ENCODE results near the gene SSBP2. TPM values are rescaled to one million over a fixed set of nuclear protein-coding genes. Genes with fewer than 3 reads are reported as not detected.

The SSBP2 gene
- total RNA-seq, 2 experiments from 2014 or later = 48.2 to 50.6 TPM

- Mint-ChIP-seq H3K4me1 (no peaks in the 10 kb centered on the region), H3K4me3 (no peak overlapping the region), H3K27me3 (no peaks in the 10 kb centered on the region), H3K27ac (no peak overlapping the region), H3K36me3 (ENCODE audit: low read depth) (peaks cover 7% of the 10 kb centered on the region), H3K9me3 (no peaks in the 10 kb centered on the region)
- CTCF ChIA-PET = no interaction called here
- no peak for DNase-seq
- POLR2A ChIA-PET = no interaction called here
These were observed 315.9 kb downstream of the SSBP2 start for GRCh38 chr5:81435023-81435422.

GRCh38 chr5:81429985-81430384, 320.9 kb downstream of the SSBP2 start:
- ChIA-PET POLR2A (no interaction called here), CTCF (no interaction called here)

GRCh38 chr5:81429363-81429762, 321.5 kb downstream of the SSBP2 start:
- peaks cover 3% of the 10 kb centered on the region for H3K36me3 Mint-ChIP-seq (ENCODE audit: low read depth)
- POLR2A ChIA-PET = no interaction called here
- CTCF ChIA-PET = interaction anchor here (0.6 kb wide), 1 partner anchor 822 kb away, joined by 3 read pairs; no protein-coding TSS in a partner anchor
- peaks cover 9% of the 10 kb centered on the region for H3K4me1 Mint-ChIP-seq
- DNase-seq = no peak
- no peak overlapping the region for H3K27ac Mint-ChIP-seq
- H3K9me3 Mint-ChIP-seq = no peaks in the 10 kb centered on the region
- no peak overlapping the region for H3K4me3 Mint-ChIP-seq
- no peaks in the 10 kb centered on the region for H3K27me3 Mint-ChIP-seq

More at GRCh38 chr5:81429985-81430384, 320.9 kb downstream of the SSBP2 start:
- Mint-ChIP-seq H3K27me3 (no peaks in the 10 kb centered on the region), H3K9me3 (no peaks in the 10 kb centered on the region), H3K4me1 (peaks cover 9% of the 10 kb centered on the region), H3K27ac (no peak overlapping the region), H3K4me3 (no peak overlapping the region), H3K36me3 (ENCODE audit: low read depth) (peaks cover 7% of the 10 kb centered on the region)
- DNase-seq = no peak

DNA sequence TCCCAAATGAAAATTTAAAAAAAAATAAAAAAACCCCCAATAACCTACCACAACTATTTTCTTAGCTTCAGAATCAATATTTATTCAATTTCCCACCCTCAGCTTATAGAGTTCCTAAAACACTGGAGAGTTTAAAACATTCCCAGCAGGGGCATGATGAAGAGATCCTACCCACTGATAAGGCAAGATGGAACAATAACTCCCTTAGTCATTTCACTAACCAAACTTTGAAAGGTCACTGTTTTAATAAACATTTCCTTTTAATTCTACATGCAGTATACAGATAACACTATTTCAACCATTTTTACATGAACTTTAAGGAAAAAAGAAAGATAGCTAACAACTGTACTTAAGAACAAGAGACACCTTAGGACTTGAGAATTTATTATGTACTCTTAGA, 322.0 kb downstream of the SSBP2 start:
- Mint-ChIP-seq H3K4me1 (peaks cover 9% of the 10 kb centered on the region), H3K4me3 (no peak overlapping the region), H3K27ac (no peak overlapping the region), H3K36me3 (ENCODE audit: low read depth) (peaks cover 1% of the 10 kb centered on the region), H3K27me3 (no peaks in the 10 kb centered on the region), H3K9me3 (no peaks in the 10 kb centered on the region)
- ChIA-PET POLR2A (no interaction called here), CTCF (interaction anchor here (0.6 kb wide), 1 partner anchor 822 kb away, joined by 3 read pairs; no protein-coding TSS in a partner anchor)
- DNase-seq = no peak

- Mint-ChIP-seq H3K27ac (no peak overlapping the region), H3K4me3 (no peak overlapping the region), H3K4me1 (peaks cover 9% of the 10 kb centered on the region), H3K9me3 (no peaks in the 10 kb centered on the region), H3K36me3 (ENCODE audit: low read depth) (no peaks in the 10 kb centered on the region), H3K27me3 (no peaks in the 10 kb centered on the region)
- DNase-seq = no peak
- ChIA-PET POLR2A (no interaction called here), CTCF (interaction anchor here (0.6 kb wide), 1 partner anchor 823 kb away, joined by 3 read pairs; no protein-coding TSS in a partner anchor)
These were observed 322.5 kb downstream of the SSBP2 start for GRCh38 chr5:81428446-81428845.

- Mint-ChIP-seq H3K4me1 (peaks cover 9% of the 10 kb centered on the region), H3K9me3 (no peaks in the 10 kb centered on the region), H3K4me3 (no peak overlapping the region), H3K27me3 (no peaks in the 10 kb centered on the region), H3K36me3 (ENCODE audit: low read depth) (no peaks in the 10 kb centered on the region), H3K27ac (no peak overlapping the region)
- no peak for DNase-seq
- ChIA-PET POLR2A (no interaction called here), CTCF (no interaction called here)
These were observed 323.3 kb downstream of the SSBP2 start for GRCh38 chr5:81427566-81427965.

GRCh38 chr5:81426359-81427030, 324.4 kb downstream of the SSBP2 start:
- Mint-ChIP-seq H3K4me1 (peaks cover 12% of the 10 kb centered on the region), H3K4me3 (no peak overlapping the region), H3K36me3 (ENCODE audit: low read depth) (no peaks in the 10 kb centered on the region), H3K27me3 (no peaks in the 10 kb centered on the region), H3K27ac (no peak overlapping the region), H3K9me3 (no peaks in the 10 kb centered on the region)
- POLR2A ChIA-PET = no interaction called here
- CTCF ChIA-PET = interaction anchor here (0.7 to 1.0 kb wide), 2 partner anchors 28 to 325 kb away, joined by 3 read pairs; partner anchors contain the start of gene SSBP2
- no peak for DNase-seq

- DNase-seq = no peak
- Mint-ChIP-seq H3K27me3 (no peaks in the 10 kb centered on the region), H3K27ac (no peak overlapping the region), H3K4me1 (peaks cover 21% of the 10 kb centered on the region), H3K36me3 (ENCODE audit: low read depth) (no peaks in the 10 kb centered on the region), H3K9me3 (no peaks in the 10 kb centered on the region), H3K4me3 (no peak overlapping the region)
- ChIA-PET CTCF (interaction anchor here (1.4 kb wide), 1 partner anchor 413 kb away, joined by 5 read pairs; no protein-coding TSS in a partner anchor), POLR2A (no interaction called here)
These were observed 325.3 kb downstream of the SSBP2 start for GRCh38 chr5:81425569-81425968.

DNA sequence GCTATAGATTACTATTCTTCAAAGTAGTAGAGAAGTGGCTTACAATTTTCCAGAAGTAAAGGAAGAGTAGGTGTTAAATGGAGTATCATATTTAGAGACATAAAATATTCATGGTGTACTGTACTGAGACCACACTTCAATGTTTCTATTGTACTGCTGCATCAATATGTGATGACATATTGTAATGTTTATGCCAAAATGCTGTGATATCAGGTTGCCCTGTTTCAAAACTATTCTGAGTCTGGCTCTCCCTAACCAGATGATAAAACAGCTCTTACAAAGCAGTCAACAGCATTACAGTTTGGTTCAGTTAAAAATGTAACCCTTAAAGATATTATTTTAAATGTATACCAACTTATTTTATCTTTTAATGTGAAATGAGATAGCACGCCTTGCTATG, 326.2 kb downstream of the SSBP2 start:
- Mint-ChIP-seq H3K4me3 (no peak overlapping the region), H3K27me3 (no peaks in the 10 kb centered on the region), H3K27ac (no peak overlapping the region), H3K36me3 (ENCODE audit: low read depth) (no peaks in the 10 kb centered on the region), H3K4me1 (peaks cover 30% of the 10 kb centered on the region), H3K9me3 (no peaks in the 10 kb centered on the region)
- CTCF ChIA-PET = interaction anchor here (1.0 to 1.4 kb wide), 2 partner anchors 315 to 414 kb away, joined by 3 to 5 read pairs; no protein-coding TSS in a partner anchor
- no peak for DNase-seq
- POLR2A ChIA-PET = no interaction called here

GRCh38 chr5:81422671-81423070, 328.2 kb downstream of the SSBP2 start:
- Mint-ChIP-seq H3K4me1 (peaks cover 35% of the 10 kb centered on the region), H3K9me3 (no peaks in the 10 kb centered on the region), H3K27me3 (no peaks in the 10 kb centered on the region), H3K27ac (no peak overlapping the region), H3K36me3 (ENCODE audit: low read depth) (peaks cover 3% of the 10 kb centered on the region), H3K4me3 (no peak overlapping the region)
- DNase-seq = no peak
- CTCF ChIA-PET = interaction anchor here (0.6 to 1.0 kb wide), 3 partner anchors 12 to 914 kb away, joined by 3 read pairs; no protein-coding TSS in a partner anchor
- POLR2A ChIA-PET = no interaction called here

GRCh38 chr5:81420039-81420667, 330.7 kb downstream of the SSBP2 start:
- H3K27ac Mint-ChIP-seq = no peak overlapping the region
- ChIA-PET POLR2A (no interaction called here), CTCF (no interaction called here)
- no peaks in the 10 kb centered on the region for H3K27me3 Mint-ChIP-seq
- DNase-seq = peak; percentile 23
- peaks cover 5% of the 10 kb centered on the region for H3K36me3 Mint-ChIP-seq (ENCODE audit: low read depth)
- H3K9me3 Mint-ChIP-seq = no peaks in the 10 kb centered on the region
- H3K4me1 Mint-ChIP-seq = peaks cover 26% of the 10 kb centered on the region
- H3K4me3 Mint-ChIP-seq = no peak overlapping the region

DNA sequence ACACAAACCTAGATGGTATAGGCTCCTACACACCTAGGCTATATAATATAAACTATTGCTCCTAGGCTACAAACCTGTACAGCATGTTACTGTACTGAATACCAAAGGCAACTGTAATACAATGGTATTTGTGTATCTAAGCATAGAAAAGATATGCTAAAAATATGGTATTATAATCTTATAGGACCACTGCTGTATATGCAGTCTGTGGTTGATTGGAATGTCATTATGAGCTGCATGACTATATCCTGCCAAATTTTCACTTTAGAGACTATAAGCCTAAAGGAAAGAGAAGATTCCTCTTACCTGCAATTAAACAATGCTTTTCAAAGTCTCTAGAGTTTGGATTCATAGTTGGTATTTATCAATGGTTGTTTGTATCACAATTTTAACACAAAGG, 332.3 kb downstream of the SSBP2 start:
- Mint-ChIP-seq H3K36me3 (ENCODE audit: low read depth) (peaks cover 5% of the 10 kb centered on the region), H3K27ac (no peak overlapping the region), H3K4me1 (peaks cover 26% of the 10 kb centered on the region), H3K9me3 (no peaks in the 10 kb centered on the region), H3K4me3 (no peak overlapping the region), H3K27me3 (no peaks in the 10 kb centered on the region)
- ChIA-PET CTCF (no interaction called here), POLR2A (no interaction called here)
- no peak for DNase-seq

- peaks cover 5% of the 10 kb centered on the region for H3K36me3 Mint-ChIP-seq (ENCODE audit: low read depth)
- no peaks in the 10 kb centered on the region for H3K27me3 Mint-ChIP-seq
- no peak overlapping the region for H3K27ac Mint-ChIP-seq
- no peak overlapping the region for H3K4me3 Mint-ChIP-seq
- CTCF ChIA-PET = no interaction called here
- POLR2A ChIA-PET = no interaction called here
- DNase-seq = no peak
- peaks cover 25% of the 10 kb centered on the region for H3K4me1 Mint-ChIP-seq
- H3K9me3 Mint-ChIP-seq = no peaks in the 10 kb centered on the region
These were observed 333.8 kb downstream of the SSBP2 start for GRCh38 chr5:81417052-81417451.

All from activated CD4-positive, alpha-beta T cell treated with anti-CD3 and anti-CD28 coated beads, Interleukin-2, amount 10 ng/mL, durations not matched to agents 7 days and 5 days (primary cell).